Colonic mucosa (tissue), 4 donors: ENCODE measurements around the gene MIXL1. TPM values are rescaled to one million over a fixed set of nuclear protein-coding genes. Genes with fewer than 3 reads are reported as not detected.
"Not testable (repeated sequence)": the region's sequence is repeated elsewhere in the genome, so short reads cannot be mapped to it uniquely, and the experiment has no call there.

Experiments
- DNase-seq: peaks from one replicate; pipeline ENCODE4 v3.0.0-alpha.2; 2020
- H3K27ac ChIP-seq: fragments of 200-600 bp; one replicate; pipeline ENCODE4 v1.8.0; 2021
- H3K27me3 ChIP-seq: fragments of 200-600 bp; one replicate; pipeline ENCODE4 v1.8.0; 2021
- H3K36me3 ChIP-seq: fragments of 200-600 bp; one replicate; pipeline ENCODE4 v1.8.0; 2021
- H3K4me1 ChIP-seq: fragments of 200-600 bp; one replicate; pipeline ENCODE4 v1.8.0; 2021; ENCODE audit warnings: mild to moderate bottlenecking
- H3K4me3 ChIP-seq: fragments of 200-600 bp; one replicate; pipeline ENCODE4 v1.8.0; 2021
- H3K9ac ChIP-seq, 2 donors: one replicate each; pipeline ENCODE4 v1.7.0; 2013; ENCODE audit warnings: control low read depth in 2 of 2, low read depth in 2 of 2, low read length in 2 of 2
- H3K9me3 ChIP-seq: fragments of 200-600 bp; one replicate; pipeline ENCODE4 v1.8.0; 2021
- intact Hi-C: fragments of 100-400 bp; cut with DNase I; formaldehyde crosslinking; loops from one replicate; pipeline ENCODE4 v1.14.1; 2022
- total RNA-seq, 2 donors: library from RNA; stranded (reverse); fragmentation: NEBNext Ultra II Directional in 1 of 2; extraction: Animal tissue kit (Norgen Biotek cat#: 25700) in 1 of 2; gene quantifications; one replicate each; pipeline ENCODE4 v1.2.1, GENCODE V29; 2021
- TF ChIP-seq, protein P1 (sequence below): fragments of 200-600 bp; IDR thresholded peaks from one replicate; pipeline ENCODE4 v1.8.0; 2022; ENCODE audit warnings: antibody characterized with exemption, mild to moderate bottlenecking
- donor health status: healthy.
- donor health status: DM: no; HTN: no; CAD: no.
- donor health status: DM: no; HTN: no; CAD: no.

Gene MIXL1
- total RNA-seq, 2 donors from 2014 or later = not detected

DNA sequence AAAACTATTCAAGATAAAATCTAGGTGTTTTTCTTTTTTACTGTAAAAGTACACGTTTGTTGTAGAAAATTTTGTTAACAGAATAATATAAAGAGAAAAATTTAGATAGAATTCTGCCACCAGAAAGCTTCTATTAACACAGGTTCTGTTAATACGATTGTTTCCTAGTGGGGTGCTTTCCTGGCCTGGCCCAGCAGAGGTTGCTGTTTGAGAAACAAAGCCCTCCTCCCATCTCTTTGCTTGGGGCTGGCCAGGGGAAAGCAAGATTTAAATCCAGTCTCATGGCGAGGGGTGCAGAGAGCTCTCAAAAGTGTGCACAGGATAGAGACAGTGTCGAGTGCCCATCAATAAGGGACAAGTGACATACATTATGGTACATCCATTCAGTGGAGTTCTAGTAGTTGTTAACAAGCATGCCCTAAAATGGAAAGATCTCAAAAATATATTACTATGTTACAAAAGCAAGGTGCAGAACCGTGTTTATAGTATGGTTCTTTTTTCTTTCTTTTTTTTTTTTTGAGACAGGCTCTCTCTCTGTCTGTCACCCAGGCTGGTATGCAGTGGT is 22.4 kb upstream of the MIXL1 start:
- intact Hi-C loops = loop anchor here (5.0 kb wide), 1 partner anchor 131 kb away; no protein-coding TSS in a partner anchor
- DNase-seq = no peak
- Histone ChIP-seq H3K9me3 (no peaks in the 10 kb centered on the region), H3K27me3 (no peaks in the 10 kb centered on the region), H3K36me3 (no peaks in the 10 kb centered on the region), H3K27ac (no peak overlapping the region), H3K4me1 (no peaks in the 10 kb centered on the region), H3K4me3 (no peak overlapping the region), H3K9ac (no peak overlapping the region)
- TF ChIP-seq, protein P1, sequence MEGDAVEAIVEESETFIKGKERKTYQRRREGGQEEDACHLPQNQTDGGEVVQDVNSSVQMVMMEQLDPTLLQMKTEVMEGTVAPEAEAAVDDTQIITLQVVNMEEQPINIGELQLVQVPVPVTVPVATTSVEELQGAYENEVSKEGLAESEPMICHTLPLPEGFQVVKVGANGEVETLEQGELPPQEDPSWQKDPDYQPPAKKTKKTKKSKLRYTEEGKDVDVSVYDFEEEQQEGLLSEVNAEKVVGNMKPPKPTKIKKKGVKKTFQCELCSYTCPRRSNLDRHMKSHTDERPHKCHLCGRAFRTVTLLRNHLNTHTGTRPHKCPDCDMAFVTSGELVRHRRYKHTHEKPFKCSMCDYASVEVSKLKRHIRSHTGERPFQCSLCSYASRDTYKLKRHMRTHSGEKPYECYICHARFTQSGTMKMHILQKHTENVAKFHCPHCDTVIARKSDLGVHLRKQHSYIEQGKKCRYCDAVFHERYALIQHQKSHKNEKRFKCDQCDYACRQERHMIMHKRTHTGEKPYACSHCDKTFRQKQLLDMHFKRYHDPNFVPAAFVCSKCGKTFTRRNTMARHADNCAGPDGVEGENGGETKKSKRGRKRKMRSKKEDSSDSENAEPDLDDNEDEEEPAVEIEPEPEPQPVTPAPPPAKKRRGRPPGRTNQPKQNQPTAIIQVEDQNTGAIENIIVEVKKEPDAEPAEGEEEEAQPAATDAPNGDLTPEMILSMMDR = no peak

DNA sequence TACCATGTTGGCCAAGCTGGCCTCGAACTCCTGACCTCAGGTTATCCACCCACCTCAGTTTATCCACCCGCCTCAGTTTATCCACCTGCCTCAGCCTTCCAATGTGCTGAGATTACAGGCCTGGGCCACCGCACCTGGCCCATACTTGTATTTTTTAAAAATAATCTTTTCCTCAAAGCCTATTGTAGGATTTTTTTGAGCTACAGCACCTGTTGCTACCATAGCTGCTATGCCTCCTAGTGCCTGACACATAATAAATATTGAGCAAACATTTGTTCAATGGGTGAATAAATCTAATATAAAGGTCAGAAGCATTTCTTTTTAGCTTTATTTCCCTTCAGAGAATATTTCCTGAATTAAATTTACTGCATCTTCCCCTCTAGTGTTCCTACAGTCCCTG is 21.2 kb upstream of the MIXL1 start:
- no peak for DNase-seq
- H3K27me3 ChIP-seq = no peaks in the 10 kb centered on the region
- H3K9ac ChIP-seq = no peak overlapping the region
- H3K4me3 ChIP-seq = no peak overlapping the region
- intact Hi-C loops = loop anchor here (5.0 kb wide), 1 partner anchor 130 kb away; no protein-coding TSS in a partner anchor
- no peaks in the 10 kb centered on the region for H3K9me3 ChIP-seq
- H3K36me3 ChIP-seq = no peaks in the 10 kb centered on the region
- TF ChIP-seq, protein P1 = no peak
- no peaks in the 10 kb centered on the region for H3K4me1 ChIP-seq
- no peak overlapping the region for H3K27ac ChIP-seq

DNA sequence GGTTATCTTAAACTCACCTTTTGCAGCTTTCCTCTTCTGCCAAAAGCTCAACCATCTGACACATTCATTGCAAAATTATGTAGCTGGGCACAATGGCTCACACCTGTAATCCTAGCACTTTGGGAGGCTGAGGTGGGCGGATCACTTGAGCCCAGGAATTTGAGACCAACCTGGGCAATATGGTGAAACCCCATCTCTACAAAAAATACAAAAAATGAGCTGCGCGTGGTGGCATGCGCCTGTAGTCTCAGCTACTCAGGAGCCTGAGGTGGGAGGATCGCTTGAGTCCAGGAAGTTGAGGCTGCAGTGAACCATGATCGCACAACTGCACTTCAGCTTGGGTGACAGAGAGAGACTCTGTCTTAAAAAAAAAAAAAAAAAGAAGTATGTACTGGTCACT is 20.8 kb upstream of the MIXL1 start:
- H3K27me3 ChIP-seq, H3K4me3 ChIP-seq, H3K4me1 ChIP-seq, H3K9me3 ChIP-seq, H3K27ac ChIP-seq, H3K9ac ChIP-seq, DNase-seq, H3K36me3 ChIP-seq: not testable (repeated sequence)
- intact Hi-C loops = loop anchor here (5.0 kb wide), 1 partner anchor 130 kb away; no protein-coding TSS in a partner anchor

DNA sequence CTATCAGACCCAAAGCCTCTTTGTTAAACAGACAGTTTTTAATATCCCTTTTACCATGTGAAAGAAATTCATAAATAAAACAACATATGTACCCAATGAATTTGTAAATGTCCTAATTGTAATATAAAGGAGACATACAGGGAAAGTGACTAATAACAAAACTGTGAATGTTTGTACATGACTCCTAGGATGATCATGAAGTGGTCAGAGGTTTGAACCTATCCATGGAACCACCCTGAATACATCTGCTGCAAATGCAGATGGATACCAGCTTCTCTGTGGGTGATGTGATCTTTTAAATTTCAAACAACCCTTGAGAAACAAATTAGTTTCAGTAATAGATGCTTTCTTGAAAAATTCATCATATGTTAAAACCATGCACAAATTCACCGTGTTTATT is 20.2 kb upstream of the MIXL1 start:
- H3K4me3 ChIP-seq = no peak overlapping the region
- no peak for DNase-seq
- TF ChIP-seq, protein P1 = no peak
- no peaks in the 10 kb centered on the region for H3K4me1 ChIP-seq
- intact Hi-C loops = loop anchor here (5.0 kb wide), 1 partner anchor 129 kb away; no protein-coding TSS in a partner anchor
- H3K27ac ChIP-seq = no peak overlapping the region
- no peaks in the 10 kb centered on the region for H3K27me3 ChIP-seq
- no peaks in the 10 kb centered on the region for H3K9me3 ChIP-seq
- H3K36me3 ChIP-seq = no peaks in the 10 kb centered on the region
- H3K9ac ChIP-seq = no peak overlapping the region

DNA sequence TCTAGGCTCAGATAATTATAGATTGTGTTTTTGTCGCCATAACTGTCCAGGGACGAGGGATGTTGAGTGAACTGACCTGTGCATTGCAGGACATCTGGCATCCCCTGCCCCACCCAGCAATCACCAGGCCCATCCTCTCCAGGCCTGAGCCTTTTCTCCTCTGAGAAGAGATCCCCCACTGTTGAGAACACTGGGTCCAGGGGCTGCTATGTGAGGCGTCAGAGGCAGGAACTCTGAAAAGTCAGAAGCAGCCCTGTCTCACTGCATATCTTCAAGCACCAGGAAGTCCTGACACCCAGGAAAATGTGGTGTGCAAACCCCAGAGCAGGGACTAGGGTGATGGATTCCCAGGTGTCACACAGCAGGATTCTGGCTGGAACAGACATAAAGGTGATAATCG is 19.8 kb upstream of the MIXL1 start:
- Histone ChIP-seq H3K27ac (no peak overlapping the region), H3K9ac (no peak overlapping the region), H3K27me3 (no peaks in the 10 kb centered on the region), H3K4me3 (no peak overlapping the region), H3K9me3 (no peaks in the 10 kb centered on the region), H3K36me3 (no peaks in the 10 kb centered on the region), H3K4me1 (no peaks in the 10 kb centered on the region)
- DNase-seq = no peak
- intact Hi-C loops = loop anchor here (5.0 kb wide), 1 partner anchor 129 kb away; no protein-coding TSS in a partner anchor
- TF ChIP-seq, protein P1 = no peak

DNA sequence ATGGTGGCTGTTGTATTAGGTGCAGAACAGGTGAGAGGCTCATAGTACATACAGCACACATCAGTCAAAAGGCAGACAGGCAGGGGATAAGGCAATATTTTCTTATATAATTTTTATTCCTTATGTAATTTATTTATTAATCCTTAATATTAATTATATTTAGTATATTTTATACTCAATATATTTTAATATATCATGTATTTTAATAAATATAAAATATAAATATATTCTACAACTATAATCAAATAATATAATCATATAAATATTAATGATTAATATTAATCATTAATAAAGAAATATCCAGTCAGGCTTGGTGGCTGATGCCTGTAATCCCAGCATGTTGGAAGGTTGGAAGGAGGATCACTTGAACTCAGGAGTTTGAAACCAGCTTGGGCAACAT is 19.3 kb upstream of the MIXL1 start:
- no peak overlapping the region for H3K4me3 ChIP-seq
- no peak overlapping the region for H3K9ac ChIP-seq
- TF ChIP-seq, protein P1 = no peak
- no peaks in the 10 kb centered on the region for H3K4me1 ChIP-seq
- no peaks in the 10 kb centered on the region for H3K9me3 ChIP-seq
- no peaks in the 10 kb centered on the region for H3K36me3 ChIP-seq
- H3K27ac ChIP-seq = no peak overlapping the region
- DNase-seq = no peak
- H3K27me3 ChIP-seq = no peaks in the 10 kb centered on the region
- intact Hi-C loops = loop anchor here (5.0 kb wide), 1 partner anchor 128 kb away; no protein-coding TSS in a partner anchor
